Measurements from ENCODE around the gene NOVA1.

- TF ChIP-seq GATA3 (IDR thresholded peaks at IDR 0.05; ENCODE audit: low read depth, low read length) (no peak), GATA2 (IDR thresholded peaks at IDR 0.05; ENCODE audit: low read depth, low read length) (no peak)
Measured at GRCh38 chr14:26527095-26527494, 70.7 kb downstream of the NOVA1 start.
